Lung (tissue), 12 donors: ENCODE measurements around the gene ETHE1. TPM values are rescaled to one million over a fixed set of nuclear protein-coding genes. Genes with fewer than 3 reads are reported as not detected.
A peak's percentile ranks its signal among the peaks of the same experiment; 100 is the strongest.

Experiments used
- ATAC-seq: fragments of 200-7000 bp; cut with Tn5 transposase; one replicate; pipeline ENCODE4 v1.9.1; 2020; ENCODE audit warnings: moderate number of reproducible peaks; ENCODE audit not compliant: insufficient read depth, low FRiP score
- DNase-seq, 3 donors: peaks; one replicate each; pipeline ENCODE4 v3.0.0-alpha.2; 2013 to 2017
- H3K27ac ChIP-seq, 2 donors: one replicate each; pipeline ENCODE4 v1.5.1; 2013; ENCODE audit warnings: mild to moderate bottlenecking in 2 of 2, moderate library complexity in 2 of 2, control low read depth in 1 of 2, inconsistent platforms in 1 of 2, low read depth in 1 of 2, low read length in 1 of 2
- H3K27me3 ChIP-seq, 3 donors: one replicate each; pipeline ENCODE4 v1.5.1; 2013; ENCODE audit warnings: low read length in 2 of 3; ENCODE audit not compliant: control insufficient read depth in 3 of 3, insufficient read depth in 3 of 3
- H3K36me3 ChIP-seq, 4 donors: one replicate each; pipeline ENCODE4 v1.5.1; 2013; ENCODE audit warnings: low read length in 4 of 4, mild to moderate bottlenecking in 1 of 4, moderate library complexity in 1 of 4; ENCODE audit not compliant: control insufficient read depth in 4 of 4, insufficient read depth in 4 of 4
- H3K4me1 ChIP-seq, 5 donors: one replicate each; pipeline ENCODE4 v1.5.1; 2013; ENCODE audit warnings: low read length in 5 of 5, mild to moderate bottlenecking in 2 of 5, moderate library complexity in 1 of 5; ENCODE audit not compliant: control insufficient read depth in 5 of 5, insufficient read depth in 5 of 5
- H3K4me3 ChIP-seq: one replicate; pipeline ENCODE4 v1.5.1; 2013; ENCODE audit warnings: mild to moderate bottlenecking, control low read depth, moderate library complexity
- H3K9ac ChIP-seq, 2 donors: one replicate each; pipeline ENCODE4 v1.5.1; 2013; ENCODE audit warnings: low read length in 2 of 2, control low read depth in 1 of 2; ENCODE audit not compliant: insufficient read depth in 1 of 2
- H3K9me3 ChIP-seq, 4 donors: one replicate each; pipeline ENCODE4 v1.5.1; 2013; ENCODE audit warnings: low read length in 3 of 4, mild to moderate bottlenecking in 1 of 4, moderate library complexity in 1 of 4; ENCODE audit not compliant: control insufficient read depth in 4 of 4, insufficient read depth in 3 of 4
- CTCF ChIP-seq: IDR thresholded peaks from 2 replicates; pipeline ENCODE4 v1.5.1; 2012; ENCODE audit warnings: mild to moderate bottlenecking; ENCODE audit errors: control extremely low read depth, extremely low read depth
- WGBS, 2 donors: extraction: QIAGEN DNeasy Blood & Tissue Kit; methylation state at CpG; one replicate each; pipeline ENCODE4 v1.1.7; 2013; 5-methylcytosine and 5-hydroxymethylcytosine counted together
- polyA plus RNA-seq, 2 donors: library from polyadenylated mRNA; stranded (reverse); fragments of 200-250 nt; gene quantifications; one replicate each; pipeline ENCODE4 v1.2.1, GENCODE V29; 2013
- total RNA-seq, 2 donors: library from RNA; depleted of rRNA in 1 of 2; stranded (reverse); fragments of >200 nt in 1 of 2; gene quantifications; one replicate each; pipeline ENCODE4 v1.2.1, GENCODE V29; 2014 to 2021
- donor health status: control.
- donor health status: control.
- donor health status: Bipolar disorder and iron deficiency.
- donor health status: healthy.
- donor health status: DM: yes; HTN: yes; CAD: no.

Gene ETHE1
- total and polyA plus RNA-seq, 4 donors = 15.0 to 76.9 (median 37.5) TPM

- Histone ChIP-seq H3K27ac (peak overlapping the region; percentile 14 to 72), H3K9me3 (no peaks in the 10 kb centered on the region), H3K4me1 (peaks cover 0 to 9% (median 0%) of the 10 kb centered on the region in 5 donors), H3K4me3 (peak overlapping the region; percentile 52), H3K36me3 (no peaks in the 10 kb centered on the region), H3K9ac (no peak overlapping the region), H3K27me3 (peaks cover 0 to 13% (median 11%) of the 10 kb centered on the region in 3 donors)
- DNase-seq (no peak), ATAC-seq (peak; percentile 31)
- WGBS, 2 donors = 12% methylated on average over 30 to 33 of the region's 33 CpGs
- no peak for TF ChIP-seq CTCF
Measured at GRCh38 chr19:43464134-43464775, 62.7 kb downstream of the ETHE1 start.

DNA sequence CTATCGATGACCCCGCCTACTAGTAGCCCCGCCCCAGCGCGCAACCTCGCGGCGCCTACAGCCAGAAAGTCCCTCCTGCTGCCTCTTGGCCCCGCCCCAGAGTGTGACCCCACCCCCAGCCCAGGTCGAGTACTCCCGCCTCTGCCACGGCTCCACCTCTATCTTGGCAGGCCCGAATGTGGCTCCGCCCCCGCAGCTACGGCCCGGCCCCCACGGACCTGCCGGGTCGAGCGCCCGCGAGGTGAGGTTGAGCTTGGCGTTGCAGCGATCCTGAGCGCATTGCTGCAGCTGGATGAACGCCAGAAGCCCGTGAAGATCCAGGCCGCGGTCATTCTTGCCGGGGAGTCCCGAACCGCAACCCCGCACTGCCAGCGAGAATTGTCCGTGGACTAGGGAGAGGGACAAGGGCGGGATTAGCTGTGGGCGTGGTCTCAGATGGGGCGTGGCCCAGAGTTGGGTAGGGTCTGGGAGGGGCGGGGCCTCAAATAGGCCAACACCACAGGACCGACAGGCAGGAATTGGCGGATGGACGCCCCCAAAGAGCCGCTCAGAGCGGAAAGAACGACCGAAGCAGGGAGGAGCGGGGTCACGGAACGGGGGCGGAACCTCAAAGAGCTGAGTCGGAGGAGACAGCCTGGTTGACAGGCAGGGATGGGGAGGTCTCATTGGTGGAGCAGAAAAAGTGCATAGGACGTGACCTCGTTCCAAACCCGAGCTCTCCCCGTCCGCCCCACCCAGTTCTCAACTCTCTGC, 63.4 kb downstream of the ETHE1 start:
- Histone ChIP-seq H3K36me3 (no peaks in the 10 kb centered on the region), H3K4me1 (peaks cover 0 to 9% (median 0%) of the 10 kb centered on the region in 5 donors), H3K27me3 (peaks cover 0 to 13% (median 11%) of the 10 kb centered on the region in 3 donors), H3K9me3 (no peaks in the 10 kb centered on the region), H3K4me3 (peak overlapping the region; percentile 52), H3K9ac (no peak overlapping the region), H3K27ac (peak overlapping the region; percentile 14 to 72)
- ATAC-seq = peak; percentile 92
- DNase-seq = peak; percentile 93 to 96 (median 95)
- WGBS, 2 donors = 1% methylated on average over 56 to 57 of the region's 57 CpGs
- no peak for TF ChIP-seq CTCF

DNA sequence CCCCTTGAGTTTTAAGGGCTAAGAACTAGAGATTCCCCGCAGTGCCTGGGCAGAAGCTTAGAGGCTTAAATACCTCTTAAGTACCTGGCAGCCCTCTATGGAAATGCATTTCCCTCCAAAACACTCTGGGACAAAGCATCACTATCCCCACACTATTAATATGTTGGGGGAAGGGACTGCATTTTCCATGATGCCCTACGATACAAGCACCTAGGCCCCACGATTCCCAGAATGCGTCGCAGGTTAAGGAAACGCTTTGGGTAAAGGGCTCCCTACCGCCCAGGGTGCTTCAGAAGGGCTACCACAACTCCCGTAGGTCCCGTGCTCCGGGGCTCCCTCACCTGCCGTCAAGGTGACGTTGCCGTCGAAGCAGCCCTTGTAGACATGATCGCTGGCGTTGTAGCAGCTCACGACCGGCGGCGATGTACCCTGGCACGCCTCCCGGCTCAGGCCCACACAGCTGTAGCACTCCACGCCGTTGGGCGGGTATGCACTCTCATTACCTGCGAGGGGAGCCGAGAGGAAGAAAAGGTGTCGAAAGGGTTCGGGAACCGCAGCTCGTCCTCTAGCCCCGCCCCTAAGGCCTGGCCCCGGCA, 64.1 kb downstream of the ETHE1 start:
- no peak overlapping the region for H3K9ac ChIP-seq
- DNase-seq (no peak), ATAC-seq (no peak)
- no peaks in the 10 kb centered on the region for H3K9me3 ChIP-seq
- H3K4me3 ChIP-seq = peak overlapping the region; percentile 9
- WGBS, 2 donors = 12 to 13% methylated on average over 33 of the region's 33 CpGs
- peaks cover 0 to 9% (median 0%) of the 10 kb centered on the region in 5 donors for H3K4me1 ChIP-seq
- H3K36me3 ChIP-seq = no peaks in the 10 kb centered on the region
- peak overlapping the region in 1 of 2 donors; percentile 12 for H3K27ac ChIP-seq
- TF ChIP-seq CTCF = no peak
- peaks cover 0 to 13% (median 11%) of the 10 kb centered on the region in 3 donors for H3K27me3 ChIP-seq
